Chondrocyte (in vitro differentiated cells): ENCODE measurements around the gene ADGRD1. TPM values are rescaled to one million over a fixed set of nuclear protein-coding genes. Genes with fewer than 3 reads are reported as not detected.

Experiments used
- DNase-seq: peaks from one replicate; pipeline ENCODE4 v3.0.0; 2021; ENCODE audit warnings: mixed read lengths, low spot score
- H3K27ac Mint-ChIP-seq: one replicate; pipeline ENCODE4 v1.8.0; 2021; ENCODE audit warnings: mild to moderate bottlenecking, moderate library complexity, mixed read lengths; ENCODE audit not compliant: unreplicated experiment
- H3K27me3 Mint-ChIP-seq: 2 replicates; pipeline ENCODE4 v1.8.0; 2021; ENCODE audit warnings: low read depth, mixed read lengths
- H3K36me3 Mint-ChIP-seq: 2 replicates; pipeline ENCODE4 v1.8.0; 2021; ENCODE audit warnings: low read depth, mixed read lengths
- H3K4me1 Mint-ChIP-seq: 2 replicates; pipeline ENCODE4 v1.8.0; 2021; ENCODE audit warnings: low read depth, mild to moderate bottlenecking, mixed read lengths
- H3K4me3 Mint-ChIP-seq: one replicate; pipeline ENCODE4 v1.8.0; 2021; ENCODE audit warnings: mild to moderate bottlenecking, moderate library complexity, mixed read lengths; ENCODE audit not compliant: unreplicated experiment
- H3K9me3 Mint-ChIP-seq: 2 replicates; pipeline ENCODE4 v1.8.0; 2021; ENCODE audit warnings: low read depth, mixed read lengths
- total RNA-seq: library from RNA; stranded (reverse); gene quantifications from 3 replicates; pipeline ENCODE4 v1.2.1, GENCODE V29; 2021
- TF ChIP-seq, protein P1 (sequence below): fragments of 200-600 bp; sonication (generic); IDR thresholded peaks from 2 replicates; pipeline ENCODE4 v1.5.0; 2021; ENCODE audit warnings: antibody characterized with exemption, mild to moderate bottlenecking, moderate library complexity

The ADGRD1 gene
- total RNA-seq, 1 donor from 2014 or later: 4.7 TPM

DNA sequence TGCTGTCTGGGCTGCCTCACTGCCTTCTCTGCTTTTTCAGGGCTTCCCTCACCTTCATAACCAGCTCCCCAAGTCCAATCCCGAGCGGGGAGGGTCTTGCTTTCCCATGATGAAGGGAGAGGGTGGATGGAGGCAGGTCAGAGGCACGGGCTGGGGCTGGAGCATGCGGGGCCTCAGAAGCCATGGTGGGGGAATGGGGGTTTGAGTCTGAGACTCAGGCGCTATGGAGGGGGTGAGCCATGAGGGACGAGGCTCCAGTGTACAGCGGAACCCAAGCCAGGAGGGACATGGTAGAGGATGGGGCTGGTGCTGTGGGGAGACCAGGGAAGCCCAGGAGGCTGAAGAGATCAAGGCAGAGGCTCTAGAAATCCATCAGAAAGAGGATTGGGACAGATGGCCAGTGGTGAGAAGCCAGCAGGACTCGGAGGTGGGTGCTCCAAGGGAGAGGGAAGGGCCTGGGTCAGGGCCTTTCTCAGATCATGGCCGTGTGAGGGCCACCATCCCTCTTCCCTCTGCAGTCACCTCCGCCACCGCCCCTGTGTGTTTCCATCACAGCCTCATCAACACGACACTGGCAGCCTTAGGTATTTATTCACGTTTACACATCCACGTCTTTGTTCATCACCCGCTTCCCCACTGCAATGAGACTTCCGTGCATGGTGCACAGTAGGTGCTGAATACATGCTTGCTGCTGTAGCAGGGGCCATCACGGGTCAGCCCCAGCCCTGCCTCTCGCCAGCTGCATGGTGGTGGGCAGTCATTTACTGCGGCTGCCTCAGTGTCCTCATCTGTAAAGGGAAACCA lies 144.7 kb downstream of the ADGRD1 start:
- no peaks in the 10 kb centered on the region for H3K4me1 Mint-ChIP-seq
- DNase-seq: peak; percentile 69
- no peaks in the 10 kb centered on the region for H3K9me3 Mint-ChIP-seq
- no peak overlapping the region for H3K4me3 Mint-ChIP-seq
- TF ChIP-seq, protein P1, sequence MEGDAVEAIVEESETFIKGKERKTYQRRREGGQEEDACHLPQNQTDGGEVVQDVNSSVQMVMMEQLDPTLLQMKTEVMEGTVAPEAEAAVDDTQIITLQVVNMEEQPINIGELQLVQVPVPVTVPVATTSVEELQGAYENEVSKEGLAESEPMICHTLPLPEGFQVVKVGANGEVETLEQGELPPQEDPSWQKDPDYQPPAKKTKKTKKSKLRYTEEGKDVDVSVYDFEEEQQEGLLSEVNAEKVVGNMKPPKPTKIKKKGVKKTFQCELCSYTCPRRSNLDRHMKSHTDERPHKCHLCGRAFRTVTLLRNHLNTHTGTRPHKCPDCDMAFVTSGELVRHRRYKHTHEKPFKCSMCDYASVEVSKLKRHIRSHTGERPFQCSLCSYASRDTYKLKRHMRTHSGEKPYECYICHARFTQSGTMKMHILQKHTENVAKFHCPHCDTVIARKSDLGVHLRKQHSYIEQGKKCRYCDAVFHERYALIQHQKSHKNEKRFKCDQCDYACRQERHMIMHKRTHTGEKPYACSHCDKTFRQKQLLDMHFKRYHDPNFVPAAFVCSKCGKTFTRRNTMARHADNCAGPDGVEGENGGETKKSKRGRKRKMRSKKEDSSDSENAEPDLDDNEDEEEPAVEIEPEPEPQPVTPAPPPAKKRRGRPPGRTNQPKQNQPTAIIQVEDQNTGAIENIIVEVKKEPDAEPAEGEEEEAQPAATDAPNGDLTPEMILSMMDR: no peak
- H3K36me3 Mint-ChIP-seq: no peaks in the 10 kb centered on the region
- H3K27ac Mint-ChIP-seq: no peak overlapping the region
- peaks cover 7% of the 10 kb centered on the region for H3K27me3 Mint-ChIP-seq

DNA sequence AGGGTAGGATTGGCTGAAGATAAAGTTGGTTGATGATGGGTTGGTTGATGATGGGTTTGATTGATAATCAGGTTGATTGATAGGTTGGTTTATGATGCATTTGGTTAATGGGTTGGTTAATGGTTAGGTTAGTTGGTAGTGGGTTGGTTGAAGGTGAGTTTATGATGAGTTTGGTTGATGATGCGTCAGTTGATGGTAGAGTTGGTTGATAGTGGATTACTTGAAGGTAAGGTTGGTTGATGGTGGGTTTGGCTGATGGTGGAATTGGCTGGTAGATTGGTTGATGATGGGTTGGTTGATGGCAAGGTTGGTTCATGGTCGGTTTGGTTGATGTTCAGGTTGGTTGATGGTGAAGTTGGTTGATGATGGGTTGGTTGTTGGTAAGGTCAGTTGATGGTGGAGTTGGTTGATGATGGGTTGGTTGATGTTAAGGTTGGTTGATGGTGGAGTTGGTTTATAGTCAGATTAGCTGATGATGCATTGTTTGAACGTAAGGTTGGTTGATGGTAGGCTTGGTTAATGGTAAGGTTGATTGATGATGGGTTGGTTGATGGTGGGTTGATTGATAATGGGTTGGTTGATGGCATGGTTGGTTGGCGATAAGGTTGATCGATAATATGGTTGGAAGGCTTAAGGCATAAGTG lies 146.4 kb downstream of the ADGRD1 start:
- H3K27ac Mint-ChIP-seq: no peak overlapping the region
- TF ChIP-seq, protein P1: no peak
- H3K27me3 Mint-ChIP-seq: peaks cover 7% of the 10 kb centered on the region
- no peaks in the 10 kb centered on the region for H3K36me3 Mint-ChIP-seq
- peaks cover 2% of the 10 kb centered on the region for H3K4me1 Mint-ChIP-seq
- no peak for DNase-seq
- H3K9me3 Mint-ChIP-seq: no peaks in the 10 kb centered on the region
- H3K4me3 Mint-ChIP-seq: no peak overlapping the region

DNA sequence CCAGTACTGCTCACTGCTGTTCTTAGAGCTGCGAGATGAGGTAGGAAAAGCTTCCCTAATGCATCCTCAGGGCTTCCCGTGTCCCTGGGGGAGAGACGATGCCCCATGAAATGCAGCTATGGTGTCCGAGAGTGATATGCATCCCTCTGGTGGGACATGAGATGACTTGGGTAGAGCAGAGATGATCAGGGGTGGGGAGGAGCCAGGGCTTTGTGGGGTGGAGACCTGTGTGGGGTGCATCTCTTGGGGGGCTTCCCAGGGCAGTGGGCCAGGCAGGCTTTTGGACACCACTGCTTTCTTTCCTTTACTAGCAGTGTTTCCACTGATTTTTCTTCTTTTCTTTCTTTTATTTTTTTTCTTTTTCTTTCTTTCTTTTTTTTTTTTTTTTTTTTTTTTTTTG lies 147.3 kb downstream of the ADGRD1 start:
- H3K27me3 Mint-ChIP-seq: peaks cover 11% of the 10 kb centered on the region
- TF ChIP-seq, protein P1: no peak
- peaks cover 2% of the 10 kb centered on the region for H3K4me1 Mint-ChIP-seq
- no peaks in the 10 kb centered on the region for H3K9me3 Mint-ChIP-seq
- no peak overlapping the region for H3K27ac Mint-ChIP-seq
- no peaks in the 10 kb centered on the region for H3K36me3 Mint-ChIP-seq
- peak; percentile 59 for DNase-seq
- no peak overlapping the region for H3K4me3 Mint-ChIP-seq

DNA sequence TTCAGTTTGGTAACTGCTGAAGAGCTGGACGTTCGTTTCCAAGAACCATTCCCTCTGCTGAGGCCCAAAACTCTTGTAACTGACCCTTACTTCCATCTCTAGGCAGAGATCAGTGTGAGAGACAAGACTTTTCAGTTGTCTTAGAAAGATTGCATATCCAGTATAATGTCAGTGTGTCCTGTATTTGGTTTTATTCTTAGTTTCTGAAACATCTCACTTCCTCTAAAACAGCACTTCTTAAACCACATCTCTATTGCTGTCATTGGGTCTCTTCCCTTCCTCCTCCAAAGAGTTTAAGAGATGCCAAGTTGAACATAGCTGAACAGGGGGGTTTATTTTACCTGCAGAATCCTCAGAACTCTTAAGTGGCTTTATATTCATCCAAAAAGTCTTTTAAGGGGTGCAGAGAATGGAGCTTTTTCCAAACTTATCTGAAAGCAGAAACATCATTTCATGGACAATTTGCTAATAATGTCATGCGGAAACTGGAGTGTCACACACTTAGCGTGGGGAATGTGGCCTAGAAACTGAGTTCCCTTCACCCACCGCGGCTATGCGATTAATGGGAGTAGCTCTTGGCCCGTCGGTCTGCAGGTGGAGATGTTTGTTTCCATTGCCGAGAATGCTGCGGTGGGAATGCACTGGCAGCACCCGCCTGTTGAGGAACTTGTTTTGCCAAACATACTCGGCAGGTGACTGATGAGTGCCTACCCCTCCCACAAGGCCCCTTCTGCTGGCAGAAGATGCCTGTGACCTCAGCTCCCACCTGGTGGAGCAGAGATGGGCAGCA lies 148.2 kb downstream of the ADGRD1 start:
- no peak overlapping the region for H3K4me3 Mint-ChIP-seq
- DNase-seq: no peak
- peaks cover 2% of the 10 kb centered on the region for H3K4me1 Mint-ChIP-seq
- TF ChIP-seq, protein P1: no peak
- peaks cover 16% of the 10 kb centered on the region for H3K27me3 Mint-ChIP-seq
- no peaks in the 10 kb centered on the region for H3K36me3 Mint-ChIP-seq
- no peak overlapping the region for H3K27ac Mint-ChIP-seq
- H3K9me3 Mint-ChIP-seq: no peaks in the 10 kb centered on the region

DNA sequence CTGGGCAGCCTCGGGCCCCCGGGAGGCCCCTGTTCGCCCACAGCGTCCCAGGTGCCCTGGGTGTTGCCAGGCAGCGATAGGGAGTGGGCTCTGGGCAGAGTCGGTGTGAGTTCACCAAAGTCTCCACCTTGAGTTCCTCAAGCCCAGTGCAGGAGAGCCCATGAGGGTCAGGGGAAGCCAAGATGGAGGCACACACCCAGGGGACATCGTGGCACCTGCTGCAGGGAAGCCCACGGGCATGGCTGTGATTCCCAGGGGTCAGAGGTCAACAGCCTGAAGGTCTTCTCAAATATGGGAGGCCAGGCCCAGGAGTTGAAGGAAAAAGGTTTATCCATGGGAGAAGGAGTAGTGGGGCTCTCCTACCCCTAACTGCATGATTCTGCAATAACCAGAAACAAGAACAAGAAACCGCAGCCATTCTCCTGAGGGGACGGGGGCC lies 148.8 kb downstream of the ADGRD1 start:
- no peak overlapping the region for H3K27ac Mint-ChIP-seq
- H3K27me3 Mint-ChIP-seq: peaks cover 14% of the 10 kb centered on the region
- no peaks in the 10 kb centered on the region for H3K36me3 Mint-ChIP-seq
- peak; percentile 53 for DNase-seq
- no peaks in the 10 kb centered on the region for H3K9me3 Mint-ChIP-seq
- peaks cover 2% of the 10 kb centered on the region for H3K4me1 Mint-ChIP-seq
- TF ChIP-seq, protein P1: no peak
- no peak overlapping the region for H3K4me3 Mint-ChIP-seq
